Activated T-cell treated with anti-CD3 and anti-CD28 coated beads, Interleukin-2, amount 50 U/mL, for 24 hours (primary cell): Measurements from ENCODE around the gene ANKS1B.

Experiments used
- DNase-seq: peaks from one replicate; pipeline ENCODE4 v3.0.0-alpha.2; 2020
- H3K27ac Mint-ChIP-seq: 2 replicates; pipeline ENCODE4 v1.8.0; 2020; ENCODE audit warnings: mild to moderate bottlenecking, mixed read lengths
- H3K27me3 Mint-ChIP-seq: 2 replicates; pipeline ENCODE4 v1.8.0; 2020; ENCODE audit warnings: mixed read lengths
- H3K36me3 Mint-ChIP-seq: 2 replicates; pipeline ENCODE4 v1.8.0; 2020; ENCODE audit warnings: low read depth, mixed read lengths
- H3K4me1 Mint-ChIP-seq: 2 replicates; pipeline ENCODE4 v1.8.0; 2020; ENCODE audit warnings: low read depth, mixed read lengths
- H3K4me3 Mint-ChIP-seq: 2 replicates; pipeline ENCODE4 v1.8.0; 2020; ENCODE audit warnings: mild to moderate bottlenecking, moderate library complexity, mixed read lengths
- H3K9me3 Mint-ChIP-seq: 2 replicates; pipeline ENCODE4 v1.8.0; 2020; ENCODE audit warnings: mixed read lengths

ANKS1B gene

DNA sequence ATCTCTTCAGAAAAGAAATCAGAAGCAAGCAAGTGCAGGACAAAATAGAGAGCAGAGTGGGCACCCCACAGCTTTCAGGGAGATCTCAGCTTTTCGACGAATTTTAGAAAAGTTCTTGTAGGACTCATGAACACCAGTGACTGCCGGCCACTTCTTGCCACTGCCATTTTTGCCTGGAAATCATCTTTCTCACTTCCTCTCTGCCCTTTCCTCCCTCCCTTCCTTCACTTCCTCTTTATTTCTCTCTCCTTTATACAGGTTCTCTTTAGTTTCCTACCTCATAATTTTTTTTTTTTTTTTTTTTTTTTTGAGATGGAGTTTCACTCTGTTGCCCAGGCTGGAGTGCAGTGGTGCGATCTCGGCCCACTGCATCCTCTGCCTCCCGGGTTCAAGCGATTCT, 1154.1 kb downstream of the ANKS1B start:
- no peak for DNase-seq
- no peaks in the 10 kb centered on the region for H3K9me3 Mint-ChIP-seq
- H3K36me3 Mint-ChIP-seq = no peaks in the 10 kb centered on the region
- H3K4me1 Mint-ChIP-seq = no peaks in the 10 kb centered on the region
- H3K27ac Mint-ChIP-seq = no peak overlapping the region
- H3K27me3 Mint-ChIP-seq = peaks cover 19% of the 10 kb centered on the region
- H3K4me3 Mint-ChIP-seq = no peak overlapping the region

DNA sequence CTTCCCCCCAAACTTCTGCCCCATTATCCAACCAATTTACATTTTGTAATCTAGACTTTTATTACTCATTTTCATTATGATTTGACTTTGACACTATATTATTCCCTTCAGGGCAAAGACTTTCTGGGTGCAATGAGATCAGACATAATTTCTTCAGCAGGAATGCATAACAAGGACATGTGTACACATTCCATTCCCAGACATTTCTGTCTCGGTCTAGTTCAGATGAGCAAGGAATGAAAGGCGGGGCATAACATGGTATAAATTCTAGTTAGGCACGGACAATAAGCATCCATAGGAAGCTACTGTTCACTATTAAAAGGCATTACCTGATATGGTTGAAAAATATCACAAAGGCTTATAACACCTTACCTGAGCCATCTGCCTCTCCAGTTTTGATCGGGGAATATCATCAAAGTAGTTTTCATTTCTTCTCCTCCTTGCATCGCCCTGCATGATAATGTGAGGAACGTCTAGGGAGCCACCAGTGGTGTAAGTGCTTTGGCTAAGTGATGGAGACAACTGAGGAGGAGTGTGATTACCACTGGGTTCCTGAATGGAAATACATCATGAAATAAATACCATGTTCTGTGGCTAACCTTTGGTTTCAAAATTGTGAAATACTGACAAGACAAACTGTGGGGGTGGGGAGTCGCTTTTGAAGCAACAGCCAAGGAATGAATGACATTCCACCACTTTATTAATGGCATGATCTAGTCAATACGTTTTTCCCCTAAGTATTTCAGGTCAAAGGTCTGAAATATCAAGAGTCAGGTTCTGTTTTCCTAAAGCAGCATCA, 1155.7 kb downstream of the ANKS1B start:
- Mint-ChIP-seq H3K4me1 (no peaks in the 10 kb centered on the region), H3K4me3 (no peak overlapping the region), H3K36me3 (no peaks in the 10 kb centered on the region), H3K9me3 (no peaks in the 10 kb centered on the region), H3K27me3 (peaks cover 19% of the 10 kb centered on the region), H3K27ac (no peak overlapping the region)
- DNase-seq = no peak

DNA sequence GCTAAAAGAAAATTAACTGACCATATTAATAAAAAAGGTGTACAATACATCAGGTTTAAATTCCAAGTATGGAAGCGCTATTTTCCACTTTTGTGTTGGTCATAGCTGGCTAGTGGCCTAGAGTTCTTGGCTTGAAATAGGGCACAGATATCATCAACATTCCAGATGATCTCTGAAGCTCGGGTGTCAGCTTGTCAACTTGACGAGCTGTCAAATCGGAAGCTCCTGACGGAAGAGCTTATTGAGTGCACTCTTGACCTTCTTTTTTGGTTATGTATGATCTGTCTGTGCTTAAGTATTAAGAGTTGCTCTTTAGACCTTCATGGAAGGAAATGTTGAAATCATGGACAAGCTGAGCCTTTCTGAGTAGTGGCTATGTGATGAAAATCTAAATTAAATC, 1161.7 kb downstream of the ANKS1B start:
- Mint-ChIP-seq H3K27me3 (peaks cover 21% of the 10 kb centered on the region), H3K4me3 (no peak overlapping the region), H3K4me1 (no peaks in the 10 kb centered on the region), H3K9me3 (no peaks in the 10 kb centered on the region), H3K36me3 (no peaks in the 10 kb centered on the region), H3K27ac (no peak overlapping the region)
- no peak for DNase-seq

DNA sequence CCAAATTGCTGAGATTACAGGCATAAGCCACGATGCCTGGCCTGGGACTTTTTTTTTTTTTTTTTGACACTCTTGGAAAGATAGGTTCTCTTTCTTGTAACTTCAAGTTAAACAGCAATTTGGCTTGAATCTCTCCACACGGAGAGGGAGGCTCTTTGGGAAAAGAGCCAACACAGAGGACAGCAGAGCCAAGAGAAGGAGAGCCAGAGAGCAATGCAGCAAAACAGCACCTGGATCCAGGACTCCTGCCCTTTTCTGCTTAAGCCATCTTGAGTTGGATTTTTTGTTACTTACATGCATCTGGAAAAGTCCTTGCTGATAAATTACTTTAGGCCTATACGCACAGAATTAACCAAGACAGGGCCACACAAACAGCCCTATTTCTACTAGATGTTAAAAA, 1162.9 kb downstream of the ANKS1B start:
- Mint-ChIP-seq H3K27me3 (peaks cover 26% of the 10 kb centered on the region), H3K4me1 (no peaks in the 10 kb centered on the region), H3K36me3 (no peaks in the 10 kb centered on the region), H3K9me3 (no peaks in the 10 kb centered on the region), H3K4me3 (no peak overlapping the region), H3K27ac (no peak overlapping the region)
- DNase-seq = no peak

DNA sequence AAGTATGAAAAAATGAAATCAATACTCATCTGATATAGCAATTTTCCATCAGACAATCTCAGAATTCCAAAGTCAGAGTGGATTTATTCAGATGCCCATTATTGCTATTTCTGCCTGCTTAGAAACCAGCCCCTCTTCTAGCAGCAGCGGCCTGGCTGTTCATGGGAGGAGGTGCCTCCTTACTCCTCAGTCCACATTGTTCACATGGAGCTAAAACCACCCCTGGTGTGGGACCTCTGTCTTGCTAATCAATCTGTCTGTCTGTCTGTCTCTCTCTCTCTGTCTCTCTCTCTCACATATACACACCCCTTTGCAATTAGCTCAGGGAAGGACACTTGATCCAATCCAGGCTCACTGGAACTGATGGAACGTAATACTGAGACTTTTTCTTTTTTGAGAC, 1163.5 kb downstream of the ANKS1B start:
- peaks cover 26% of the 10 kb centered on the region for H3K27me3 Mint-ChIP-seq
- DNase-seq = no peak
- H3K27ac Mint-ChIP-seq = no peak overlapping the region
- no peaks in the 10 kb centered on the region for H3K4me1 Mint-ChIP-seq
- no peaks in the 10 kb centered on the region for H3K9me3 Mint-ChIP-seq
- H3K4me3 Mint-ChIP-seq = no peak overlapping the region
- H3K36me3 Mint-ChIP-seq = no peaks in the 10 kb centered on the region

DNA sequence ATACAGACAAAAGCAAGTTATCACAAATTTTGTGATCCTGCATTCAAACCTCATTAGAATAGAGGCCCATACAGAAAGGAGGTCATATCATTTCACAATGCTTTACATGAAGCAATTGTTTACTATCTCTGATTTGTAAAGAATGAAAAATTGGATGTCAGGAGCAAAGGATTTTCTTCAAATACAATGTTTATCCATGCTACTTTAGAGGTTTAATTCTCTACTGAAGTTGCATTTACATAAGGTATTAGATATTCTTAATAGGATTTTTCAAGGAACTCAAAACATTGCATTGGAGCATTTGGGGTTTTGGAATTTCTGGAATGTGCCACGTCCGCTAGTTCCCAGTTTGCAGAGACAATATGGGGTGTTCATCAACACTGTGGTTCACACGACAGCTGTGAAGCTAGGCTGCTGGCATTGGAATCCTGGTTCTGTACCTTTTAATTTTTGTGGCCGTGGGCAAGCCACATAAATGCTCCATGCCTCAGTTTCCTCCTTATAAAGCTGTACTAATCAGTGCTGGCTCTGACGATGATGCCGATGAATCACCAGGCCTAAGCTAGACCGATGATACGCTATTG, 1164.8 kb downstream of the ANKS1B start:
- no peak overlapping the region for H3K4me3 Mint-ChIP-seq
- no peaks in the 10 kb centered on the region for H3K4me1 Mint-ChIP-seq
- no peak for DNase-seq
- peaks cover 29% of the 10 kb centered on the region for H3K27me3 Mint-ChIP-seq
- H3K9me3 Mint-ChIP-seq = no peaks in the 10 kb centered on the region
- no peaks in the 10 kb centered on the region for H3K36me3 Mint-ChIP-seq
- H3K27ac Mint-ChIP-seq = no peak overlapping the region

DNA sequence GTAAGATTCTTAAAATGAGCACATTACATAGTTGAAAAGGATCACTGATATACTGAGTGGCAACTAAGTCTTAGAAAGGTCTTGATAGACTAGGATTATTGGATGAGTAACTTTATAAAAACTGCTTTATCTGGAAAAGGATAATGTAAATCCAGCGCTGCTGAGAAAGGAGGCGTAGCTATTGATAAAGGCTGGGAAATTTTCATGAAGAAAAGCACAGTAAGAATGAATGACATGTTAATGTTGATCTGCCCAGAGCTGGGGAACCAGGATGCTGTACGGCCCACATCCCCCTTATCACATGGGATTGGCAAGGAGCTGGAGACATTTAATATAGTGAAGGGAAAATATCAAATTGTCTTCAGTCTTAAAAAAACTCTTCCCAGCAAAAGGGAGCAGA, 1165.7 kb downstream of the ANKS1B start:
- no peak for DNase-seq
- Mint-ChIP-seq H3K36me3 (no peaks in the 10 kb centered on the region), H3K4me3 (no peak overlapping the region), H3K27me3 (peaks cover 34% of the 10 kb centered on the region), H3K9me3 (no peaks in the 10 kb centered on the region), H3K4me1 (no peaks in the 10 kb centered on the region), H3K27ac (no peak overlapping the region)

DNA sequence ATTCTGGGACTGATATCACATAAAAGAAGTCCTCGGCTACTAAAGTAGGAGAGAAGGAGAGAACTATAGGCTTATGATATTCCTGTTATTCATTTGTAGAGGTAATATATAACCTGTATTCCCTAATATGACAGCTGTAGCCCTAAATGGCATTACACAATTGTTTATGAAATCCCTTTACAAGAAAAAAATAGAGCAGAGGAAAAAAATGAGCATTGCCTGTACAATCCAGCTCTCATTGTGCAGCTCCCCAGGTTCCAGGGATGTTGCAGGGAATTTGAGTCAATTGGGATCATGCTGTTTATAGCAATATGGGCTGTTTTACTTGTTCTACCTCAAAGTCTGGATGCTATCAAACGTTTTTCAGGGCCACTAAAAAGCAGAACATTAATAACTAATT, 1166.5 kb downstream of the ANKS1B start:
- Mint-ChIP-seq H3K4me3 (no peak overlapping the region), H3K27me3 (peaks cover 36% of the 10 kb centered on the region), H3K36me3 (no peaks in the 10 kb centered on the region), H3K9me3 (no peaks in the 10 kb centered on the region), H3K27ac (no peak overlapping the region), H3K4me1 (no peaks in the 10 kb centered on the region)
- no peak for DNase-seq

DNA sequence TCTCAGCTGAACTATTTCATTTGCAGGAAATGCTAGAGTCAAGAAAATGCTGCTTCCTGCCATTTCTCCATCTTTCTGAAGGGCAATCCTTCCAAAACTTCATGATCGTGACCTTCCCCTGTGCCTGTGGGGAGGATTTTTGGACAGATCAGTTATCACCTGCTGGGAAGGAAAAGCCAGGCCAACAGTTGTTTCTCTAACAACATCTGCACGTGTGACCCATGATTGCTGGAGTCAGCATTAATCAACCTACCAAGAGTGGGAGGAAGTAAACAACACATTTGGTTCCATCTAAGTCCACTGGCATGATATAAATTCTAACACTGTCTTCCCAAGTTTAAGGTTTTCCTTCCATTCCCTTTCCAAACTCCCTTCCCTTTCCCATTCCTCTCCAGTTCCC, 1167.0 kb downstream of the ANKS1B start:
- Mint-ChIP-seq H3K4me3 (no peak overlapping the region), H3K27ac (no peak overlapping the region), H3K27me3 (peaks cover 36% of the 10 kb centered on the region), H3K4me1 (no peaks in the 10 kb centered on the region), H3K9me3 (no peaks in the 10 kb centered on the region), H3K36me3 (no peaks in the 10 kb centered on the region)
- DNase-seq = no peak

DNA sequence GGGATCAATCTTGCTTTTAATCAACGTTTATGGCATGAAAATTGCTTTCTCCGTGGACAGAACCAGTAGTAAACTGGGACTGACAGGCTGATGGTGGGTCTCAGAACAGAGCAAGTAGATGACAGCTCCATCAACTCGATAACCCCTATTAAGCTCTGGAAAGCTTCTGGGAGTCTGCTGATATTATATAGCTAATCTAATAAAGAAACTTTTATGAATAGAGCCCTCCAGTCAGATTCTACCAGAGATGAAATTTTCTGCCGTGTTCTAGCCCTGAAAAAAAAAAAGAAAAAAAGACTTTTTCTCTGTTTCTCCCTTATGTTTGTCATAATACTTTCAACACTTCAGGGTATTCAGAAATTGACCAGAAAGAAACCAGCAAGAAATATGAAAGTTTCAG, 1168.0 kb downstream of the ANKS1B start:
- Mint-ChIP-seq H3K4me3 (no peak overlapping the region), H3K4me1 (no peaks in the 10 kb centered on the region), H3K27me3 (peaks cover 36% of the 10 kb centered on the region), H3K36me3 (no peaks in the 10 kb centered on the region), H3K9me3 (no peaks in the 10 kb centered on the region), H3K27ac (no peak overlapping the region)
- no peak for DNase-seq

DNA sequence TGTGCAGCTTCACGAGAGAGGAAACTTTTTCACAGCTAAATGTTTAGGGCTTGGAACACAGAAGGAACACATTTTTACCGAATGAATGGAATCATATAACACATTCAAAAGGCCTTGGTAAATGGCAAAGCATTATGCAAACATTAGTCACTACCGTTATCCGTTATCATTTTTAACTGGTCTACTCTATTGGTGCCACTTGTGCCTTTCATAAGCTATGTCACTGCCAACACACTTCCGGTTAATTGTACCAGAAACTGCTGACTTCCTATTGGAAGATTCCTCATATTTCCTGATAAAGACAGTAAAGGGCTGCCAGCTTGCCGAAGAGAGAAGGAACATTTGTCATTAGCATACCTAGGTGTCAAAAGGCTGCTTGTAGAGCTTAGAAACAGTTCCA, 1170.5 kb downstream of the ANKS1B start:
- H3K36me3 Mint-ChIP-seq = no peaks in the 10 kb centered on the region
- no peak for DNase-seq
- H3K9me3 Mint-ChIP-seq = no peaks in the 10 kb centered on the region
- H3K27me3 Mint-ChIP-seq = peaks cover 42% of the 10 kb centered on the region
- no peak overlapping the region for H3K4me3 Mint-ChIP-seq
- no peak overlapping the region for H3K27ac Mint-ChIP-seq
- no peaks in the 10 kb centered on the region for H3K4me1 Mint-ChIP-seq

DNA sequence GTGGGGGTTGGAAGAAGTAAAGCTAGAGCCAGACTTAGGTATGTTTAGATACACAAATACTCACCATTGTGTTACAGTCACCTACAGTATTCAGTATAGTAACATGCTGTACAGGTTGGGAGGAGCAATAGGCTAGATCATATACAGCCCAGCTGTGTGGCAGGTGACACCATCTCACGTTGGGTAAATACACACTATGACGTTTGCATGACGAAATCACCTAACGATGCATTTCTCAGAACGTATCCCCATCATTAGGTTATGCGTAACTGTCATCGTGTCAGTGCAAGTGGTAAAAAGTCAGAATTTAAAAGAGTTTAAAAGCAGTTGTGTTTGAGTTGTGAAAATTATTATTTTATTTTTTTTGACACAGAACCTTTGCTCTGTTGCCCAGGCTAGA, 1172.5 kb downstream of the ANKS1B start:
- H3K27me3 Mint-ChIP-seq = peaks cover 35% of the 10 kb centered on the region
- H3K4me1 Mint-ChIP-seq = no peaks in the 10 kb centered on the region
- H3K9me3 Mint-ChIP-seq = no peaks in the 10 kb centered on the region
- H3K4me3 Mint-ChIP-seq = no peak overlapping the region
- no peaks in the 10 kb centered on the region for H3K36me3 Mint-ChIP-seq
- H3K27ac Mint-ChIP-seq = no peak overlapping the region
- no peak for DNase-seq

DNA sequence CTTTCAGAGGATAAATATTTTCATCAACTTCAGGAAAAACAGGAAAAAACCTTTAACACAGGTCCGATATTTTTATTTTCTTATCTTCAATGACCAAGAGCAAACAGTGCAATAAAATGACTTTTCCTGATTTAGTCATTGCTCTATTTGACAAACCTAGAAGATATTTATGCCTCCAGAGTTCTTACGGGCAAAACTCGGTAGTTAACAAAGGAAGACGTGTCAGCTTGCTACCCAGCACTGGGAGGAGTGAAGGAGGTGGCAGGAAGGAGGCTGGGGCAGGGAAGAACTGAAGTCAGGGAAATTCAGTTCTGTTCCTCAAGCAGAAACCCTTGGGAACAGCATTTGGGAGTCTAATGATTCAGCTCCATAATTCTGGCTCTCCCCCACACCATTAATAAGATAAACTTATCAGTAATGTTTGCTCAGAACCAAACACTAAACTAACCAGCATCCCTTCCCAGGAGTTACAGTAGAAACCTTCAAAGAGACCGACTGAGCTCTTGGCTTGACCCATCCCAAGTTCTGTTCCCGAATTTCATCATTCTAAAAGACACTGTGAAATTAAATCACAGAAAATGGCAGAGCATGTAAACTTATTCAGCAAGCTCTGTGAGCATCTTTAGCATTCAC, 1176.4 kb downstream of the ANKS1B start:
- Mint-ChIP-seq H3K27ac (no peak overlapping the region), H3K9me3 (no peaks in the 10 kb centered on the region), H3K4me3 (no peak overlapping the region), H3K27me3 (peaks cover 22% of the 10 kb centered on the region), H3K36me3 (no peaks in the 10 kb centered on the region), H3K4me1 (no peaks in the 10 kb centered on the region)
- DNase-seq = no peak

DNA sequence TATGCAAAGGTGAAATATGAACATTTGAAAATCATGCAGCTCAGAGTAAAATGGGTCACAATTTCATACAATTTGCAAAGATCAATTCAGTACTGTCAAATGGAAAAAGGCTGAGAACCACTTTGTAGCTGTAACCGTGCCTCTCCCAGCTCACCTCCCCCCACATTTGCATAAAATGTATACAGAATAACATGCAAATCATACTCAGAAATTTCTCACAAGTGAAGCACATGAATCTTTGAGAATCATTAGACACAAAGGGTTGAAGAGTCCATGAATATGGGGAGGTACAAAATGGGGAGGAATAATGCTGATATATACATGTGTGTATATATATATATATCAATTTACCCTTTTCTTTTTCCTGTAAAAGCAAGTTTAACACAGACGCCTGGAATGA, 1177.5 kb downstream of the ANKS1B start:
- no peak for DNase-seq
- Mint-ChIP-seq H3K9me3 (no peaks in the 10 kb centered on the region), H3K36me3 (no peaks in the 10 kb centered on the region), H3K4me1 (no peaks in the 10 kb centered on the region), H3K27ac (no peak overlapping the region), H3K27me3 (peaks cover 24% of the 10 kb centered on the region), H3K4me3 (no peak overlapping the region)

DNA sequence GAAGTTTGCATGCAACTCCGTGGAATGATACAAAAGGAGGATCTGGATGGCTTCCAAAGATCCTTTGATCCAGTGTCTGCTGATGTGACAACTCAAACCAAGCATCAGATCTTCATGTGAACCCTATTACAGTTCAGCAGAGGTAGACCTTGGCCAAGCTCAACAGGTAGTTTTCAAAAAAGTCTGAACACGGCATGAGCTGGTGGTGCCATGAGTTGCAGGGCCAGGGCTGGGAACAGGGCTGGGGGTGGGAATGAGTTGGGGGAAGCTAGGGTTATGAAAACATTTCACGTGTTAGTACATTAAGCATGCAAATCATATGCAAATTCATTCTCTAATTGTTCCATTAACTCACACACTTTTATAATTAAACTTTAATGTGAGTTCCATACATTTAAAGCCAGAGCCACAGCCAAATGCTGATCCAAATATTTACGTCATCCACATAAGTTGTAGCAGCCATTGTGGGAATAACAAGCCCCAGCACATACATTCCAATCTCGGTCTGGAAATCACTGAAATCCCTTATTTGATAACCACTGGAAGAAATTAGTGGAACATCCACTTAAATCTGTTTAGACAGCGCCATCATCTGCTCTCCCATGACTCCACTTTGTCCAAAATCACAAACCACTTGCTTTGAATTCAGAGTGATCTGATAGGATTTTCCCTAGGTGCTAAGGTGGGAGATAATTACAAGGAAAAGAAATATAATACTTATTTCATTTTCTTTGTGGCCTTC, 1181.1 kb downstream of the ANKS1B start:
- Mint-ChIP-seq H3K9me3 (no peaks in the 10 kb centered on the region), H3K36me3 (no peaks in the 10 kb centered on the region), H3K27me3 (peaks cover 14% of the 10 kb centered on the region), H3K4me3 (no peak overlapping the region), H3K4me1 (no peaks in the 10 kb centered on the region), H3K27ac (no peak overlapping the region)
- no peak for DNase-seq
